NCI-H2081 treated with DMSO at 0.1 percent for 48 hours (cell line): ENCODE results near the gene USH1C.

ENCODE experiments used
- DNase-seq: peaks from one replicate; lab custom pipeline; 2025; lab: John Stamatoyannopoulos, UW

USH1C gene

DNA sequence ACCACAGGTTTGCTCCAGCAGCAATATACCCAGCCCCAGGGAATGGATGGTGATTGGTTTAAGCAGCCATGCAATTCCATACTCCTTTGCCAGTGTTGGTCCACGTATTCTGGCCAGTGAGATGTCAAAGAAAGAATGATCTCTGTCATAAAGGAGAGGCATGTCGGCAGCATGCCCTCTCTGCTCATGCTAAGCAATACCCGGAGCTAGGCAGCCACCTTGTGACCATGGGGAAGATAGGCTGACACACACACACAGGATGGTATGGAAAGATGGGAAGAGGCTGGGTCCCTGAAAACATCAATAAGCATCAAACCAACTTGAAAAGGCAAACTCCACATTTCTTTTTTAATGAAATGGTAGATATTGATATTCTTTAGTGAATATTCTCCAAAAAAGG lies 72.7 kb downstream of the USH1C start:
- no peak for DNase-seq

DNA sequence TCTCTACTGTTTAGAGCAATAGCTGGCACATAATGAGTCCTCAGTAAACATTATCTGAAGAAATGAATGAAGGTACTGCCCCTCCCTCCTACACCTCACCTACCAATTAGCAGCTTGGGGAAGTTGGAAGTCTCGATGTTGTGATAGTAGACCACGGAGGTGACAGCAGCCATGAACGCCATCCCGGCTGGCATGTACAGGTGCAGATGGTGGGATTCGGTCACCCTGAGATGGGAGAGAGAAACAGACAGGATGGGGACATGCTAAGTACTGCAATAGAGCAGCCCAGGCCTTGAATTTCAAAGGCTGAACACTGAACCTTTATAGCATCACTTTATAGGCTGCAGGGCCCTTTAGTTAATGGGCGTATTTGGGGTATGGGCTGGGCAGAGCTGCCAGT lies 74.2 kb downstream of the USH1C start:
- DNase-seq: no peak

DNA sequence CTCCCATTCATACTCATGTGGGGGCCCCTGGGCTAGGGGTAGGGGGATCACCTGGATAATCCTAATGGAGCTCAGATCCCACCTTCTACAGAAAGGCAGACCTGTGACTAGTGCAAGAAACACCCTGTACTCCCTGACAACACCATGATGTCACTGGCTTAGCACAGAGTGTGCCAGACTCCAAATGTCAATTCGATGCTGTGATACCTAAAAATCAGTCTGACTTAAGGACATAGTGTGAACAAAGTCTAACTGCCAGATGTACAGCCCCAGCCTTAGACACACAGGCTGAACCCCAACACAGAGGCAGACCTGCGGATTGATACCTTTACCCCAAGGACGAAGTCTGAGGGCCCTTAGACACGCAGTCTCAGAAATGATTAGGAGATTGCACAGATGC lies 76.1 kb downstream of the USH1C start:
- no peak for DNase-seq

DNA sequence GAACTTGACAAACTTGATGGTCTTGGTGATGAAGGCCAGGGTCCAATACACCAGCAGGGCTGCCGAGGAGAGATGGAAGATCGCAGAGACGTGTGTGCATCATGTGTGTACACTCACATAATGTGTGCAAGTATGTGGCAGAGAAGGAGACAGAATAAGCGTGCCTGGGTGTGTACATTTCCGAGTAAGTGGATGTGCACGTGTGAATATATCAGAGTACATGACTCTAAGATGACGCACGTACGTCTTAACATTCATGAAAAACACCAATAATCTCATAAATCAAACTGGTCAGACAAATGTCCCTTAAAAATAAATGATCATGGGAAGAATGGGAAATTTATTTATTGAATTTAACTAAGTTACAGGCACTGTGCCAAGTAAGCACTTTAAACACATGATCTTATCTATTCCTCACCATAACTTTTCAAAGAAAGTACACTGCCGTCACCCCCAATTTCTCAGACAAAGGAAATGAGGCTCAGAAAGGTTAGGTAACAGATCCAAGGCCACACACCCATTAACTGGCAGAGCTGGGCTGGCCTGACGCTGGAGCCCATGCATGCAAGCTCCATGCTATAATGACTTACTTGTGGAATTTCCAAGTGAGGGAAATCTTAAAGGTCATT lies 80.6 kb downstream of the USH1C start:
- DNase-seq: no peak

DNA sequence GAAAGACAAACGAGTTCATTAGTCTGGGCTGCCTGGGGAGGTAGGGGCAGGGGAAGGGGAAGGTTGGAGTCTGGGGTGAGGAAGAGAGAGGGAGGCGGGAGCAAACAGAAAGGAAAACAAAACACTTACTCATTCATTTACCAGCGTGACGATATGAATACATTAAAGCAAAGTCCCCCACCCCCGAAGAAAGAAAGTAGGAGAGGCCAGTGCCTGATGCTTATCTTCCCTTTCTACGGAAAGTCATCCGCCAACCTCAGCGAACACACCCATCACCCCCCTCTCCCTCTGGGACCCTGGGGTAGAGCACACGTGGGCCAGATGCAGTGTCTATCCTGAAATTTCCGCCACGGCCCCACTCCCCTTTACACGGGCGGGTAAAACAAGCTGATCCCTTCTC lies 81.3 kb downstream of the USH1C start:
- no peak for DNase-seq

DNA sequence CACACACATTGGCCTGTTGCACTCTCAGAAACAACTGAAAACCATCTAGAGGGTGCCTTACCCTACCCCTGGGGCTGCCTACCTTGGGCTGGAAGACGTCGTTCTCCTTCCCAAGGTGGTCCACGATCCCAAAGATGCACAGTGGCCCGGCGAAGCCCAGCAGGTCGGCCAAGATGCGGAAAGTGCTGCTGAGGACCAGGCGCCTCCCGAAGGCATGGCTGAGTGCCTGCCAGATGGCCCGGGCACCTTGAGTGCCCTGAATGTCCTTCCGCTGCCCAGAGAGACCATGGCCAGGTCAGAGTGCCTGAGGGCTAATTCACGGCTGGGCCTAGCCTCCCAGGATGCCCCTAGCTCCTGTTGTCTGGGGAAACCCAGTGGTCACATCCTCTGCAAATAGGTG lies 83.8 kb downstream of the USH1C start:
- no peak for DNase-seq

DNA sequence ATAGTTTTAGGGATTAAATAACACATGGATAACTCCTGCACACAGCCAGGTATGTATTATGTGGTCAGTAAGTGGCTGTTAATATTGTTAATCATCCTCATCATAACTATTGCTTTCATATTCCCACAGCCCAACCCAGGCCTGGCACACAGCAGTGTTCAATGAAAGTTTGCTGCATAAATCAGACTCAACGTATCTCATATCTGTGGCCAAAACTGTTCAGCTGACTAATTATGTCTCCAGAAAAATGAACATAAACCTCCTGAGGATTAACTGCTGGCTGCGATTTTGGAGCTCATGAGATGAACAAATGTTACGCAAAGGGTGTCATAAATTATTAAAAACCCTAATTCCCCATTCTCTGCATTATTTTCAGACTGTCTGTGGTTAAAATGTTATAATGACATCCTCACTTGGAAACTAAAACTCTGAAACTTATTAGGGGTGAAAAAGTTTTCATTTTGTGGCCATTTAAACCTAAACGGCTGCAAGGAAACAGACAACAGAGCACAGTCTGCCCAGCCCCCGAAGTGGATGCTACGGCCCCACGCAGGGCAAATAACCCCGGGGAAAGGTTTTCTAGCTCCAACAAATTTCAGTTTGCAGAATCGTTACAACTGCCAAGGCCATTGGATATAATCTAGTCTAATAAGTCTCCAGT lies 84.8 kb downstream of the USH1C start:
- DNase-seq: no peak

DNA sequence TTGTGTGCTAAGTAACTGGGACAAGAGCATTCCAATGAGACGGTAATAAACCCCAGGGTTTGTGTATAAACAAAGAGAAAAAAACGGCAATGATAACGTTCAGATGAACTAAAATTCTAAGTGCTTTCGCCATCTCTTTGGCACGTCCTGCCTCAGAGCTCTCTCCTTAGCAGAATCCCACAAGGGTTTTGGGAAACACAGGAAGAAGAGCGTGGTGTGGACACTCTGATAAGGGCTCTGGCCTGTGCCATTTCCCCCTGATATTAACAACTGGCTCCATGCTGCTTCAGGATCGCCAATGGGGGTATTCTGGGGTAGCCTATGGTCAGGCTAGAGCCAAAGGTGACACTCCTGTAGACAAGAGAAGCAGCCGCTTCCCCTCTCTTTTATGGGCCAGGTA lies 85.9 kb downstream of the USH1C start:
- no peak for DNase-seq

DNA sequence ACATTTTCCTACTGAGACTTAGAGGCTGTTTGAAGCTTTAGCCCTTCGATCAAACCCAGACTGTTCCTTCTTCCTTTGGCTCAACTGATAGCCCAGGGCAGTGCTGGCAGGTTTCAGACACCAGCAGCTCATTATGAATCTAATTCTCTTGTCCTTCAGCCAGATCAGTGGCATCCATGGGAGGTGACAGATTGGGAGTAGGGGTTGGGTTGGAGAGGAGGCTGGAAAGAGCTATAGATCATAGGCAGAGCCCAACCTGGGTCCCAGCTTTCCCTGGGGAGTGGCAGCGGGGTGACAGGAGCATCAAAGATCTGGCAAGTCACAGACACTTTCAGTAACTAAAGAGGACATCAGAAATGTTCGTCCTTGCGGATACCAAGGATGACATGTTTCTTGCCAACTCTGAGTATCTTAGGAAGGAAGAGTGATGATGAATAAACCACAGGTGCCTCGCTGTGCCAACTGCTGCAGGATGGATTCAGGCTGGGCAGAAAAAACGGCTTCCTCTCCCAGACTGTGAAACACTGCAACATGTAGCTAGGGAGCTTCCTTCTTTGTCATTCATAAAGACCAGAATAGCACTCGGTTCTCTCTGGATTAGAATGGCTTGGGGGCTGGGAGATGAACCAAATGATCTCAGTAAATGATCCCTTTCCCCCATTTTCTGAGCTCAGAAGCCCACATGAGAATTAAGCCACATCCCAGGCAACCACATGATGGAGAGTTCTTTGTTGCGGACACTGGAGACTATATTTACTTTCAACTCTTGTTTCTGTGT lies 86.6 kb downstream of the USH1C start:
- DNase-seq: no peak

DNA sequence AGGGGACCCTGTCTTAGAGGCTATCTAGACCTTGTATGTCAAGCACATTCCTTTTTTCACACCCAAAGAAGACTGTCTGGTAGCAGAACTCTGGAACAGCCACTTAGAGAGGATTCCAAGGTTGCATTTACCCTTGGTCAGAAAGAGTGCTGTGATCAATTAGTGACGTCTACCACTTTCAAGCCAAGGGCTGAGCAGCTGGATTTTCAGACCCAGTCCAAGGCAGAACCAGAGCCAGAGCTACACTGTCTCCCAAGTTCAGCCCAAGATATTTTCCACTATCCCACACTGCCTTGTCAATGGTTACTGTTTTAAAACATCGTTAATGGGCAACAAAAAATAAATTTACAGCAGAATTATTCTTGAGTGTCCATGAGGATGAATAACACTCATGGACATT lies 91.5 kb downstream of the USH1C start:
- no peak for DNase-seq

DNA sequence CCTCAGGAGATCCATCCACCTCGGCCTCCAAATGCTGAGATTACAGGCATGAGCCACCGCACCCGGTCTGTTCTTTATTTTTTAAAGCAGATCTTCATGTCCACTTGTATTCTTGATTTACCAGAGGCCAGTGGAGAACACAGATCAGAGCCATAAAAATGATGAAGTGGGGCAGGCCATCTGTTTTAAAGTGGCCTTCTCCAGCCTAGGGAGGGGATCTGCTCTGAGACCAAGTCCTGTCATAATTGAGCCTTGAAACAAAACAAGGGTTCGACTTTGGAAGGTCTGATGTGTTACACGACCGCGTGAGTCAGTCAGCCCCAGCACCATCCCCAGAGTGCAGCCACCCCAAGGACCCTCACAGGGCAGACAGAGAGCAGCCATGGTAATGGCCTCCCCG lies 95.1 kb downstream of the USH1C start:
- DNase-seq: no peak

DNA sequence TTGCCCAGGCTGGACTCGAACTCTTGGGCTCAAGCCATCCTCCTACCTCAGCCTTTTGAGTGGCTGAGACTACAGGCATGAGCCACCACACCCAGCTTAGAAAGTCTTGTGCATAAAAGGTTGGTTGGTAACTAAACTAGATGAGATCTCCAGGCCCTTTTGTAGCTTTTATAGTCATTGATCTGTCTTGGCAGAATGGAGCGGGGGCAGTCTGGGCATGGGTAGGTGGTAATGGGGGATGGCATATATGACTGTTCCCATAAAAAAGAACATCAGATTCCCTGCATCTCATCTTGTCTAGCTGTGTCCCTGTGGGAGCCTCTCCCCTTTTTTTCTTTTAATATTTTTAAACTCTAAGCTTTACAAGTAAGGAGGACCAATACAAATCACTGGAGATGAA lies 97.7 kb downstream of the USH1C start:
- DNase-seq: no peak

DNA sequence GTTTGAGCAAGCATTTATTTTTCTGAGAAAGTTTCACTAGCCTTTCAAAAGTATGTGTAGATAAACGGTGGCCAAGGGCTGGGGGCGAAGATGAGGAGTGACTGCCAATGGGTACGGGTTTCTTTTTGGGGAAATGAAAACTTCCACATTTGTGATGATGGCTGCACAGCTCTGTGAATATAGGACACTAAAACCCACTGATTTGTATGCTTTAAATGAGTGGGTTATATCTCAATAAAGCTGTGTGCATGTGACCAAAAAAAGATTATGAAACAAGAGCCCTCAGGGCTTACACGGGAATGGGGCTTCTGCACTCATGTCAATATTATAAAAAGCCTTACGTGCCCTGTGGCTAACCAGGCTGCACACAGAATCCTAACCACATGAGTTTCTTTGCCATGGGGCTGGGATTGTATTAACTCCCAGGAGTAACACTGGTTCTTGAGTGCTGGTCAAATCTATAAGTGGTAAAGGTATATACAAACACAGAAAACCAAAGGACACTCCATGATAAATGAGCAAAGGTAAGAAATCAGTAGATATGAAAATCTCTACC lies 98.9 kb downstream of the USH1C start:
- DNase-seq: no peak

DNA sequence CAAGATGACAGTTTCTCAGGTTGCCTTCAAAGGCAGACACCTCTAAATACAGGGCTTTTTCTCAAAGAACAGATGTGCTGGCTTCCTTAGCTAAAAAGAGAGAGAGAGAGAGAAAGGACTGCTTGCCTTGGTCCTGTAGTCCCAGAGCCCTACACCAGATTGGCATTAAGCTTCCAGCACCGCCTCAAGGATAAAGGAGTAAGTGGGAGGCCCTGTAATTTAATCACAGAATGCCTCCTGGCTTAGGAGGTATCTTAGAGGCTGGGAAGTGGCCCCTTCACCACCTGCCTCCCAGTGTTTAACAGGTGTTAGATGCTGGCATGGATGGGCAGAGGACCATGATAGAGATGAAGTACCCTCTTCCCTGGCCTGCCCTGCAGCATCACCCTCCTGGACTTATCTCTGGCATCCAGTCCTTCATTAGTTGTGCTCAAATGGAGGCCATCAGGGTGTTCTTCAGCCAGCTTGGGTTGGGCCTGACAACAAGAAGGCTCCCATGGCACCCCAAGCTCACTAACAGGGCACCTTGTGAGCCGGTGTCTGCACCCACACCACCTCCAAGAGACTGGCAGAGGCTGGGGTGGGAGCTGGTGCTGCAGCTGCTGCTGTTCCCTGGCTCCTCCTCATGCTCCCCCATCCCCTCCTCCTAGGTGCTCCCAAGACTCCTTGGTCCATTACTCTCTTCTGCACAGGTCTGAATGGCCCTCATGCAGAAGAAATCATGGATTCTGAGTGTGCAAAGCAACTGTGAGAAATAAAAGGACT lies 100.1 kb downstream of the USH1C start:
- DNase-seq: no peak
